GM21367 (cell line): ENCODE results near the gene GALNT9.

Experiments used
- ATAC-seq: cut with Tn5 transposase; IDR thresholded peaks from one replicate; pipeline ENCODE4 v1.9.1; 2021; ENCODE audit not compliant: unreplicated experiment

The GALNT9 gene

GRCh38 chr12:132174015-132174838, 155.2 kb downstream of the GALNT9 start:
- no peak for ATAC-seq

- ATAC-seq = no peak
Observed at GRCh38 chr12:132173135-132174014, 156.0 kb downstream of the GALNT9 start.

GRCh38 chr12:132172619-132173018, 156.8 kb downstream of the GALNT9 start:
- ATAC-seq = no peak

GRCh38 chr12:132171968-132172521, 157.3 kb downstream of the GALNT9 start:
- no peak for ATAC-seq

- no peak for ATAC-seq
Observed at GRCh38 chr12:132171293-132171967, 158.0 kb downstream of the GALNT9 start.

GRCh38 chr12:132170637-132171292, 158.6 kb downstream of the GALNT9 start:
- ATAC-seq = no peak

- no peak for ATAC-seq
Observed at GRCh38 chr12:132170094-132170636, 159.2 kb downstream of the GALNT9 start.

- ATAC-seq = no peak
Observed at GRCh38 chr12:132169376-132169775, 160.0 kb downstream of the GALNT9 start.

- ATAC-seq = no peak
Observed at GRCh38 chr12:132168311-132169031, 160.9 kb downstream of the GALNT9 start.

GRCh38 chr12:132167611-132168310, 161.6 kb downstream of the GALNT9 start:
- ATAC-seq = no peak

- ATAC-seq = no peak
Observed at GRCh38 chr12:132166801-132167591, 162.4 kb downstream of the GALNT9 start.

- ATAC-seq = no peak
Observed at GRCh38 chr12:132166093-132166492, 163.3 kb downstream of the GALNT9 start.

GRCh38 chr12:132165584-132165983, 163.8 kb downstream of the GALNT9 start:
- ATAC-seq = no peak

- ATAC-seq = no peak
Observed at GRCh38 chr12:132164426-132164825, 165.0 kb downstream of the GALNT9 start.

GRCh38 chr12:132163911-132164288, 165.5 kb downstream of the GALNT9 start:
- no peak for ATAC-seq

- no peak for ATAC-seq
Observed at GRCh38 chr12:132163041-132163910, 166.1 kb downstream of the GALNT9 start.

- no peak for ATAC-seq
Observed at GRCh38 chr12:132162508-132163031, 166.8 kb downstream of the GALNT9 start.
